GM21528 (cell line): Measurements from ENCODE around the gene DMGDH.

Experiments
- ATAC-seq: cut with Tn5 transposase; IDR thresholded peaks from one replicate; pipeline ENCODE4 v1.9.1; 2021; ENCODE audit warnings: mild to moderate bottlenecking, moderate library complexity; ENCODE audit not compliant: unreplicated experiment, low FRiP score

DMGDH gene

GRCh38 chr5:79069488-79070349 is at the start of gene DMGDH, which contains the start of gene BHMT2:
Gene DMGDH, minus strand, starts transcription at chr5:79069674. Its CDS starts 54 bp downstream, at chr5:79069620.
Gene BHMT2, plus strand, starts transcription at chr5:79069767. Its CDS starts 16 bp downstream, at chr5:79069783.
- no peak for ATAC-seq

- ATAC-seq = no peak
These were observed 43.2 kb upstream of the DMGDH start for GRCh38 chr5:79112703-79113058.

- no peak for ATAC-seq
These were observed 42.7 kb upstream of the DMGDH start for GRCh38 chr5:79111960-79112702.

GRCh38 chr5:79111387-79111959 is 42.0 kb upstream of the DMGDH start, which contains the start of gene BHMT:
Gene BHMT, plus strand, starts transcription at chr5:79111809. Its CDS starts 77 bp downstream, at chr5:79111886.
- no peak for ATAC-seq

- ATAC-seq = no peak
These were observed 40.3 kb upstream of the DMGDH start for GRCh38 chr5:79109527-79110492.

- no peak for ATAC-seq
These were observed 39.3 kb upstream of the DMGDH start for GRCh38 chr5:79108792-79109191.

- ATAC-seq = no peak
These were observed 38.6 kb upstream of the DMGDH start for GRCh38 chr5:79108086-79108485.

- no peak for ATAC-seq
These were observed 37.7 kb upstream of the DMGDH start for GRCh38 chr5:79107020-79107796.

- ATAC-seq = no peak
These were observed 36.4 kb upstream of the DMGDH start for GRCh38 chr5:79105868-79106267.

GRCh38 chr5:79093762-79094161 is 24.3 kb upstream of the DMGDH start:
- no peak for ATAC-seq

GRCh38 chr5:79091064-79091463 is 21.6 kb upstream of the DMGDH start:
- ATAC-seq = no peak

GRCh38 chr5:79088507-79088906 is 19.0 kb upstream of the DMGDH start:
- no peak for ATAC-seq

- no peak for ATAC-seq
These were observed 16.6 kb upstream of the DMGDH start for GRCh38 chr5:79086116-79086515.

GRCh38 chr5:79081779-79082178 is 12.3 kb upstream of the DMGDH start:
- no peak for ATAC-seq

- ATAC-seq = no peak
These were observed 11.3 kb upstream of the DMGDH start for GRCh38 chr5:79080804-79081203.

GRCh38 chr5:79077680-79078365 is 8.3 kb upstream of the DMGDH start:
- no peak for ATAC-seq

- no peak for ATAC-seq
These were observed 7.3 kb upstream of the DMGDH start for GRCh38 chr5:79076819-79077218.

- no peak for ATAC-seq
These were observed 6.4 kb upstream of the DMGDH start for GRCh38 chr5:79075646-79076426.
